GM10847 (cell line): Measurements from ENCODE around the gene TIMM10.

Source experiments
- POLR2A ChIP-seq: IDR thresholded peaks from 2 replicates; pipeline ENCODE4 v1.6.1; 2011; ENCODE audit not compliant: insufficient read length; ENCODE audit errors: extremely low read depth

TIMM10 gene

GRCh38 chr11:57546869-57547475, 16.4 kb upstream of the TIMM10 start:
- no peak for TF ChIP-seq POLR2A

GRCh38 chr11:57546451-57546850, 15.9 kb upstream of the TIMM10 start:
- TF ChIP-seq POLR2A = no peak

- TF ChIP-seq POLR2A = no peak
Measured at GRCh38 chr11:57545883-57546282, 15.3 kb upstream of the TIMM10 start.

- no peak for TF ChIP-seq POLR2A
Measured at GRCh38 chr11:57544566-57544965, 14.0 kb upstream of the TIMM10 start.

GRCh38 chr11:57543593-57543992, 13.0 kb upstream of the TIMM10 start:
- TF ChIP-seq POLR2A = no peak

GRCh38 chr11:57542582-57542981, 12.0 kb upstream of the TIMM10 start:
- TF ChIP-seq POLR2A = no peak

- no peak for TF ChIP-seq POLR2A
Measured at GRCh38 chr11:57541169-57541568, 10.6 kb upstream of the TIMM10 start.

- TF ChIP-seq POLR2A = no peak
Measured at GRCh38 chr11:57539342-57539741, 8.8 kb upstream of the TIMM10 start.

GRCh38 chr11:57536947-57537619, 6.5 kb upstream of the TIMM10 start, which contains the start of gene SMTNL1:
TSS of gene SMTNL1 (plus strand) at chr11:57537595. CDS start at chr11:57542643, 5,048 bp downstream.
- no peak for TF ChIP-seq POLR2A

GRCh38 chr11:57530215-57530595, 349 bp downstream of the TIMM10 start:
- TF ChIP-seq POLR2A = no peak

GRCh38 chr11:57529012-57529411, 1.5 kb downstream of the TIMM10 start:
- TF ChIP-seq POLR2A = no peak

GRCh38 chr11:57527056-57527631, 3.4 kb downstream of the TIMM10 start:
- no peak for TF ChIP-seq POLR2A

- TF ChIP-seq POLR2A = no peak
Measured at GRCh38 chr11:57523419-57523818, 7.1 kb downstream of the TIMM10 start.

- TF ChIP-seq POLR2A = no peak
Measured at GRCh38 chr11:57521116-57521515, 9.4 kb downstream of the TIMM10 start.

GRCh38 chr11:57516061-57516443, 14.5 kb downstream of the TIMM10 start:
- TF ChIP-seq POLR2A = no peak

GRCh38 chr11:57515332-57516060, 15.1 kb downstream of the TIMM10 start, which contains the start of gene SLC43A1:
TSS of gene SLC43A1 (minus strand) at chr11:57515702. CDS start at chr11:57514111, 1,591 bp downstream.
- peak; percentile 29 for TF ChIP-seq POLR2A

- peak; percentile 16 for TF ChIP-seq POLR2A
Measured at GRCh38 chr11:57514538-57515331, 15.8 kb downstream of the TIMM10 start.
